ENCODE results near the gene MFSD6.
"Not testable (repeated sequence)": the region's sequence is repeated elsewhere in the genome, so short reads cannot be mapped to it uniquely, and the experiment has no call there.

The MFSD6 gene

GRCh38 chr2:190501702-190502407 lies 93.7 kb downstream of the MFSD6 start:
- DNase-seq (ENCODE audit: low spot score) = no peak

DNA sequence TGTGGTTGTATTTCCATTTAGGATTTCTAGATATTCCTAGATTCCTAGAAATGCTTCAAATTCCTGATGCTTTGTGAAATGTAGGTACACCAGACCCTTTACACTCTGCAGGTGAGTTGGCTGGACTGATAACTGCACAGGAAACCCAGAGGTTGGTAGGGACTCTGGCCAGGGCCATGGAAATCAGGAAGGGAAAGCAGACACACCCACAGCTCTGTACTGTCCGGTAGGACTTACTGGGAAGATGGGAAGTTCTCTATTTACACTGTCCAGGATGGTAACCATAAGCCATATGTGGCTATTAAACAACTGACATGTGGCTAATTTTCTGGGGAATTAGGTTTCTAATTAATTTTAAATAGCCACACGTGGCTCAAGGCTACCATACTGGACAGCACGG lies 94.9 kb downstream of the MFSD6 start:
- DNase-seq (ENCODE audit: low spot score) = no peak

DNA sequence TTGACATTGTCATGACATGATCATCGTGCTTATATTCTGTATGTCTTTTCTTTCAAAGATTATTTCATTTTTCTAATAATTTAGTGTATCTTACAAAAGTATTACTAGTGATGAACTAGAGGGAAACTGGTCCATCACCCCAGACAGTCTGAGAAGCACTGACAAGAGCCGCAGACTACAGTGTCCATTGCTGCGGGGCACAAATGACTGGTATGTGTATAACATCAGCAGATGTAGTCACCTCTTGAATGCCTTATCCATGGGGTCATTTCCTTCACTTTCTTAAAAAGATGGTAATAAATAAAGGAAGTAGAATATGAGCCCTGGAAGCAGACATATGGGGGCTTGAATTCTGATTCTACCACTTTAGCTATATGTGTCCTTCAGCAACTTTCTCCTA lies 96.8 kb downstream of the MFSD6 start:
- no peak for DNase-seq (ENCODE audit: low spot score)

DNA sequence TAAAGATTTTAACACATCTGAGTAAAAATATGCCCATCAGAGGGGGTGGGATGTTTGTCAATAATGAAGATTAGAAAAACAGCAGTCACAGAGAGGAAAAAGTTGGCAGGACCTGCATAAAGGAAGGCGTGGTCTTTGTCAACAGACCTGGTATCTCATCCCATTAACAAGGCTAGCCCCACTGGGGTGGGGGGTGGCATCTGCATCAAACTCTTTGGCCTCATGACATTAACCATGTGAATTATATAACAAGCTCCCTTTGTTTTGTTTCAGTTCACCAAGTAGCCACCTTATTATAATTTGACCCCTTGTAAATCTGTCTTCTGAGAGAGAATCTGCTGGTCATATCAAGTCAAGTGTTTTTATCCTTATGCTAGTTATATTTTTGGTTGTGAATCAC lies 97.5 kb downstream of the MFSD6 start:
- no peak for DNase-seq (ENCODE audit: low spot score)

DNA sequence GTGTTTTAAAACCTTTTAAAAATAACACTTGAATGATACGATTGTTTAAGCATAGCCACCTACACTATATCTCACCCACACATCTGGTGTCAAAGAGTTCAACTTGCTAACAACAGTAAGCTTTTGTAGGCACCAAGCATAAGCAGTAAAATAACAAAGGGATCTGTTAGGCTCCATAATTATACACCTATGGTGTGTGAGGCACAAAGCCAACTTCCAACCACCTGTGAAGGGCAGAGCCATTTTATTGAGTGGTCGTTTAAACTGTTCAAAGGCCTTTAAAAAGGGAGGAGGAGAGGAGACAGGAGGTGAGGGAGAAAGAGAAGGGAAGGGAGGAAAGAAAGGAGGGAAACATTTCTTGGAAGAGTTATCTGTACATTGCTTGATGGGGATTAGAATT lies 98.5 kb downstream of the MFSD6 start:
- no peak for DNase-seq (ENCODE audit: low spot score)

- no peak for DNase-seq (ENCODE audit: low spot score)
Observed at GRCh38 chr2:190507135-190507534, 99.0 kb downstream of the MFSD6 start.

DNA sequence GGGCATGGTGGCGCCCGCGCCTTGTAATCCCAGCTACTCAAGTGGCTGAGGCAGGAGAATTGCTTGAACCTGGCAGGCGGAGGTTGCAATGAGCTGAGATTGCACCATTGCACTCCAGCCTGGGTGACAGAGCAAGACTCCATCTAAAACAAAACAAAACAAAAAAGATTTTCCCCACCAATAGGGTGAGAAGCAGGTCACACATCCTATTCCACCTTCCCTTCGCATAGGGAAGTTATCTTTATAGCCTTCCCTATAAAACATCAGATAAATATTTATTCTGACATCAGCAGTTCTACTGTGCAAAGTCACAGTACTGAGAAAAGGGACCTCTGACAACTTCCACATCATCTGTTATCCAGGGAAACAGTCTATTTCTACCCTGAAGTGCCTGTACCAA lies 101.7 kb downstream of the MFSD6 start:
- not testable (repeated sequence) for DNase-seq (ENCODE audit: low spot score)

- DNase-seq (ENCODE audit: low spot score) = no peak
Observed at GRCh38 chr2:190511104-190511503, 102.9 kb downstream of the MFSD6 start.

DNA sequence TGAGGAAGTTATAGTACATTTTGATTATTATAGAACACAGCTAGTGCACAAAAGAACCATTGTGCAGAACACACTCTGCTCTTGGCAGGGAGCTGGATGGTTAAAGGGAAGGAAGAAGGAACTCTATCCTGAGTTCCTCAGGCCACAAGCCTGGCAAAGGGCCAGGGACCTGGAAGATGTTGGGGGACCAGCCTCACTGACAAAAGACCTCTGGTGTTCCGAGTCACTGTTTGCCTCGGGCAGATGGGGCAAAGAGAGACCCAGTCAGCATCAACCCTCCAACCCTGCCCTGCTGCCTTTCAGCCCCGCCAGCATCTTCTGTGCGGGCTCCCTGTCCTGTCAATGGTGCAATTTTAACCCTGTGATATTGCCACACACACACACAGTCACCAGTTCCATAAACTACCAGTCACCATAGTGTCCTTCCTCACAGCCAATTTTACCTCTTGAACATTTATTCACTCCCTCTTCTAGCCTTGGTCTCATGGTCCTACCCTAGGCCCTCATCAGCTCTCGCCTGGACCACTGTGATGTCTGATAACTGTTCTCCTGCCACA lies 104.5 kb downstream of the MFSD6 start:
- no peak for DNase-seq (ENCODE audit: low spot score)

DNA sequence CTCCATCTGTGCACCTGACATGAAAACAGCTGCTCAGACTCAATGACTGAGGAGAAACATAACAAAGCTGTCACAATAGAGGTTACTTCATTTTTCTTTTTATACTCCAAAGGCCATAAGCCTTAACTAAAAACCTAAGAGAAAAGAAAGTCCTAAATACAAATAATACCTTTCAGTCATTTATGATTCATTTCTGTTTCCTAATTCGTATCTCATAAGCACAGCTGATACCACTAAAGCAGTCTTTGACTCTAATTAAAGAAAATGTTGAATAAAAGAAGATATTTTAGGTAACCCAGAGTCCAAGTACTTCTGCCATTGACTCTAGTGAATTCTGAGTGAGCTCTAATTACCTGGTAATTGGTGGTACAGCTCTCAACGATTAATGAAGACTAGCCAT lies 105.7 kb downstream of the MFSD6 start:
- DNase-seq (ENCODE audit: low spot score) = no peak

DNA sequence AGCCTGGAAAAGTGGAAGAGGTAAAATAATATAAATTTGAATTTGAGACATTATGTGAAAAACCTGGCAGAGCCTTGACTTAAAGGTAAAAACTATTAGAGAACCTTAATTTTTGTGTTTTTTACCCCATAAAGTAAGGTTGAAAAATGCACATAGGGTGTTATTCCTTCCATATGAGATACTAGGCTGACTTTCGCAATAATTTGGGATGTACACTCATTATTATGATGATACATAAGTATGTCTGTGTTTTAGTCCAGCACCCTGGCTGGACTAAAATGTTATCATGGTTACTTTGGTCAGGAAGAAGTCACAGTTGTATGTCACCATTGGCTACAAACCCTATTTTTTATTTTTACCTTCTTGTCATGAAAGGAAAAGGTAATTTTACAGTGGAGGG lies 106.5 kb downstream of the MFSD6 start:
- no peak for DNase-seq (ENCODE audit: low spot score)

DNA sequence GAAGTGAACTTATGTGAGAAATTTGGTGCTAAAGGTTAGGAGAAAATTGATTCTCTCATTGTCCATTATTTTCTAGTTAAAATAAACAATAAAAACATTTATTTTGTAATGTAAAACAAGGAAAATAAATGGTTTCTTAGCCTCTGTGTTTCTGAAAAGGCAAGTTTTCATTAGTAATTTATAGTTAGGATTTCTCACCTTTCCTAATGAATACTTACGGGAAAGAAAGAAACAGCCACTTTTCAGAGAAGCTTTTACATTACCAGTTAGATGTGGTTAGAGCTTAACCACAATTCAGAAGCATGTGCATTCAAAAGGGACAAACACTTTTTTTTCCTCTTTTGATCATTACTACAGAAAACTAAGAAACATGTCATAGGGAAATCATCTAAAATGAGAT lies 107.5 kb downstream of the MFSD6 start:
- no peak for DNase-seq (ENCODE audit: low spot score)

GRCh38 chr2:190517468-190517867 lies 109.3 kb downstream of the MFSD6 start:
- DNase-seq (ENCODE audit: low spot score) = no peak

GRCh38 chr2:190519975-190520767 lies 112.0 kb downstream of the MFSD6 start:
- DNase-seq (ENCODE audit: low spot score) = no peak

DNA sequence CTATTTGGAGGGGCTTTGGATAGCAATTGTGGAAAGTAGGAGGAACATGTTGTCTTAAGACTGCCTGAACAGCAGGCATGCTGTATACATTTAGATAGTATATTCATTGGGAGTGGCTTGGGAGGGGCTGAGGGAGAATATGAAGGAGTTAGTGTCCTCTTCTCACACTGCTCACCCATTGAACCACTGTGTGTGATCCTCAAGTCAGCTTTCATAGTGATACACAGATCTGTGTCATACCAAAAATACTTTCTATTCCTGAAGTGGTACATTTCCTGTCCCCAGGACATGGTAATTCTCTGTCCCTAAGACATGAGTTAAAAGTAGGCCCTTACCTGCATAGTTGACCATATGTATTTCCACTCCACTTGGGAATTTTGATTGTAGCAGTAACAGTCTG lies 116.8 kb downstream of the MFSD6 start:
- no peak for DNase-seq (ENCODE audit: low spot score)

DNA sequence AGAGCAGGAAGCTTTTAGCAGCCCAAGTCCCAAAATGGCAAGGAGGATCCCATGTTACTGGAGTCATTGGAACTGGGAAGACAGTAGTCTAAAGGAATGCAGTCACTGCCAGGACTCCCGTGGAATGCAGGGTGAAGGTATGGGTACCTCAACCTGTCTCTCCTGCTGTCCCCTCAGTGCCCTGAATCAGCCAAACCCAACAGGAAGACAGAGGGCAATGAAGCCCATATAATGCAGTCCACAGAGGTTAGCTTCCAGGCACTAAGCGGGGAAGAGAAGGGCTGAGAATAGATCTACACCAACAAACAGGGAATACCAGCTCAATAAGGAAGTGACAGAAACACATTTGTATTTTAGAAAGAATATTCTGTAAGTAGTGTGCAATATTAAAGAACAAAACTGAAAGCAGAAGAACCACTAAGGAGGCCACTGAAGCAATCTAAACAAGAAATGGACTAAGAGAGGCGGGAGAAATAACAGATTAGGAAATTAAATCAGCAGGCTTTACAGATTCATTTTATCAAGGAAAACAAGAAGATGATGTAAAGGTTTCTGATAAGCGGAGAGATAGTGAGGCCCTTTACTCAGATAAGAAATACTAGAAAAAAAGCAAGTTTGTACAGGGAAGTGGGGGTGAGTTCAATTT lies 118.1 kb downstream of the MFSD6 start:
- DNase-seq (ENCODE audit: low spot score) = no peak

GRCh38 chr2:190527214-190527613 lies 119.1 kb downstream of the MFSD6 start:
- no peak for DNase-seq (ENCODE audit: low spot score)

DNA sequence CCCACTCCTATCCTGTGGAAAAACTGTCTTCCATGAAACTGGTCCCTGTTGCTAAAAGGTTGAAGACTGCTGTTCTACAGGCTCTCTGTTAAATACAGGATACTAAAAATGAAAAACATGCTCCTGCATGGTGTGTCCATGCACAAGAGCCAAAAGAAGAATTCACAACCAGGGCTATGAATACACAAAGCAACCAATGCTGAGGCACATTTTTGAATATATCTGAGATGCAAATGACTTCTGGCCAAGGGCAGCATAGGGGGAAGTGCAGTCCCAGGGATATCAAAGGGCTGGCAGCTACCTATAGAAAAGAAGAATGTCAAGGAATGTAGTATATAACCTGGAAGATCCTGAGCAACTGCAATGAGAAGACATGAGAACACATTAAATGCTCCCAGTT lies 119.8 kb downstream of the MFSD6 start:
- DNase-seq (ENCODE audit: low spot score) = no peak

DNA sequence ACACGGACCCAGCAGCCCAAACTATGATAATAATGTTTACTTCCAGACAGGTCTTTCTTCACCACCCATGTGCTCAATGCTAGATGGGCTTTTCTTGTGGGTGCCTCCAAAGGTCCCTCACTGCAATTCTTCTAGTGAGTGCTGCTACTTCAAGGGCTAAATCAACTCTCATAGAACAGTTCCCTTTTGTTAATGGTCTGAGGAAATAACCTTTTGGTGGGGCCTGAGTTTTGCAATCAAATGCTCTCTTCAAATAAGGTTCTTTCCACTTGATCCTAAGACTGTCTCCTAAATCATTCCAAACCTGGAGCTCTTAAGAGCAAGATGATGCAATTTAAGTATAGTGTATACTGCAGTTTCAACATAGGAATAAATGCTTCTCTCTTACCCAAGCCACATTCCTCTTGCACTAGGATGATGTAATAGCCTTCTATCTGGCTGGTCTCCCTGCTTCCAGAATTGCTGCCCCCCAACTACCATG lies 120.4 kb downstream of the MFSD6 start:
- DNase-seq (ENCODE audit: low spot score) = no peak

DNA sequence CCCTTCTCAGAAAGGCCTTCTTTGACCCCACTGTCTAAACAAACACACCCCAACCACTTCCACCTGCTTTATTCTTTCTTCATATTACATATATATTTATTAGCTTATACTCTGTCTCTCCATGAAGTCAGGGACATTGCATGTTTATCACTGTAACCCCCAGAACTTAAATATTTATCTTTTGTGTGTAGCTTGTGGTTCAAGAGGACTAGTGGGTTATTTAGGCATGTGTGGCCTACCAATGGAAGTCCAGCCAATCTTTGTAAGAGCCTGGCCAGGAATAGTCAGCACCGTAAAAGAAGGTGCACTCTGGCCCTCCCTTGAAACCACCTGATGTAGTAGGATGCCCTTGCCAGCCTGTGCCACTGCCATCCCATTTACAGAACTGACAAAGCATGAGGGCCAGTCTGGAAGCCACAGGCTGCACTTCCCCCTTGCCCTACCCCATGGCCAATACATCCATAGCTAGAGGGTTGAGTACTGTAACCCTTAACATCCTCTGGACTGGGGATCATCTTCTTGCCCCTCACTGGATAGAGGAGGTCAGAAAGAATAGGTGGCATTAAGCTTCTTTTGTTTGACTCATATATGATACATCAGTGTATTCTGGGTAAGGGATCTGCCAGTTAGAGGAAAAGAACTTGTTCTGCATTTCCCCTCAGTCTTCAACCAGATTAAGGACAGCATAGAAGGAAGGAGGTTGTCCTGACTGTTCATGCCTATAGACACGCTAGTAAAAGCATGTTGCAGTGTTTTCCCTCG lies 121.5 kb downstream of the MFSD6 start:
- DNase-seq (ENCODE audit: low spot score) = no peak

GRCh38 chr2:190530248-190530900 lies 122.2 kb downstream of the MFSD6 start:
- no peak for DNase-seq (ENCODE audit: low spot score)
